Measurements from ENCODE around the gene RBPMS2.

- TF ChIP-seq CTCF (IDR thresholded peaks at IDR 0.05) (no peak), EZH2 (IDR thresholded peaks at IDR 0.05; ENCODE audit: borderline replicate concordance, insufficient read depth, low read depth, low read length, poor library complexity, severe bottlenecking) (no peak)
Measured at GRCh38 chr15:64755427-64755940, 19.9 kb downstream of the RBPMS2 start.

Data from B cell (primary cell).